ENCODE data around the gene XPC.
"Not testable (repeated sequence)": the region's sequence is repeated elsewhere in the genome, so short reads cannot be mapped to it uniquely, and the experiment has no call there.

XPC gene

GRCh38 chr3:14118400-14119381 is 59.7 kb downstream of the XPC start:
- DNase-seq (ENCODE audit: low spot score): no peak

- no peak for DNase-seq (ENCODE audit: low spot score)
Measured at GRCh38 chr3:14117468-14118399, 60.7 kb downstream of the XPC start.

- no peak for DNase-seq (ENCODE audit: low spot score)
Measured at GRCh38 chr3:14113965-14114635, 64.3 kb downstream of the XPC start.

GRCh38 chr3:14110699-14111098 is 67.7 kb downstream of the XPC start:
- DNase-seq (ENCODE audit: low spot score): no peak

- DNase-seq (ENCODE audit: low spot score): not testable (repeated sequence)
Measured at GRCh38 chr3:14109821-14110220, 68.6 kb downstream of the XPC start.

GRCh38 chr3:14097616-14098391 is 80.6 kb downstream of the XPC start:
- no peak for DNase-seq (ENCODE audit: low spot score)

GRCh38 chr3:14096742-14097141 is 81.7 kb downstream of the XPC start:
- no peak for DNase-seq (ENCODE audit: low spot score)
